ENCODE measurements around the gene RIMBP3C. TPM values are rescaled to one million over a fixed set of nuclear protein-coding genes. Genes with fewer than 3 reads are reported as not detected.
A peak's percentile ranks its signal among the peaks of the same experiment; 100 is the strongest.
"Not testable (repeated sequence)": the region's sequence is repeated elsewhere in the genome, so short reads cannot be mapped to it uniquely, and the experiment has no call there.

Gene RIMBP3C
- total RNA-seq (under 1 TPM in 6 of 10 donors, not detected in 4; 0.05 to 0.32 (median 0.14) TPM), polyA plus RNA-seq (not detected)
- long read RNA-seq, donor 1 = 0 reads
- long read RNA-seq, donor 2 = 0 reads
- long read RNA-seq, donor 3 = 0 reads

- H3K9me3 ChIP-seq; H3K4me3 ChIP-seq; intact Hi-C loops (cut with DNase I); H3K4me1 ChIP-seq; ATAC-seq; H3K27ac ChIP-seq; DNase-seq; H3K27me3 ChIP-seq; H3K36me3 ChIP-seq: not testable (repeated sequence)
- WGBS, 2 donors = no CpG with 5 or more reads among the region's 4 CpGs
Measured at GRCh38 chr22:21551361-21551760, at the start of gene RIMBP3C. Gene RIMBP3C, minus strand, starts transcription at chr22:21551461. Its CDS starts 485 bp downstream, at chr22:21550976.

DNA sequence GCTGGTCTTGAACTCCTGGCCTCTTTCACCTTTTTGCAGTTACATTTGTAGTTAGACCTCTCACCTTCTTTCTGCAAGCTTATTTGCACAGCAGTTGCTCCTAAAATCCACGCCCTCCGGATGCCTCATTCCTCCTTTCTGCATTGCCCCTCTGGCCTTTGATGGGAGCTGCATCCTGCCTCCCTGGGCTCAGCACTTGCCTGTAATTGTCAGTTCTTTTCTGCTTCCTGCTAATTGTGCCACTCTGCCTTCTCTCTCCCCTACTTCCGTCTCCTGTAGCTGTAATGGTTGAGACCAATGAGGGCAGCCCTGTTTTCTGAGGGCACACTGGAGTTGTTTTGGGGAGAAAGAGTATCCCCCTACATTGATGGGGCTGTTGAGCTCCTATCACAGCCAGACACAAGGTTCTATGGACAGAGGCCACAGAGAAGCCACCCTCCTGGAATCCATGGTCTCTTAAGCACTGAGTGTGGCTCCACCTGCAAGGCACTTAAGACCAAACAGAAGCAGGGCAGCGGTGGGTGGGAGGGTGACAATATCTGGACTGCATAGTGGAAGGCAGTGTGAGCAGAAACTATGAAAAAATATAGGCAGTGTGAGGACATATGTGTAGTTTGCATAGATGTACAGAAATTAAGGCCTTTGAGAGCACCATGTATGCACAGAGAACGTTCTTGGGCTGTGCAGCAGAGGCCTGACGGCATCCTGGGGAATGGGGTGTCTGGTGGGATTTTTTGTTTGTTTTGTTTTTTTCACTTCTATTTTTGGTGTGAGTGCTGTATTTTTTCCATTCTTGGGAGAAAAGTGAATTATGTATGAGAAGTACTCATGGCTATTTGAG, 48.0 kb upstream of the RIMBP3C start:
- Histone ChIP-seq H3K27ac (no peak overlapping the region), H3K4me3 (no peak overlapping the region), H3K4me1 (peaks cover 0 to 45% (median 30%) of the 10 kb centered on the region in 9 donors), H3K9me3 (no peaks in the 10 kb centered on the region), H3K27me3 (no peaks in the 10 kb centered on the region), H3K36me3 (peaks cover 0 to 53% (median 5%) of the 10 kb centered on the region in 9 donors)
- no peak for ATAC-seq
- WGBS, 2 donors = 87% methylated on average over 6 of the region's 6 CpGs
- no peak for TF ChIP-seq CTCF (IDR thresholded peaks at IDR 0.05)
- intact Hi-C loops (cut with DNase I) = no loop called here
- DNase-seq = no peak

DNA sequence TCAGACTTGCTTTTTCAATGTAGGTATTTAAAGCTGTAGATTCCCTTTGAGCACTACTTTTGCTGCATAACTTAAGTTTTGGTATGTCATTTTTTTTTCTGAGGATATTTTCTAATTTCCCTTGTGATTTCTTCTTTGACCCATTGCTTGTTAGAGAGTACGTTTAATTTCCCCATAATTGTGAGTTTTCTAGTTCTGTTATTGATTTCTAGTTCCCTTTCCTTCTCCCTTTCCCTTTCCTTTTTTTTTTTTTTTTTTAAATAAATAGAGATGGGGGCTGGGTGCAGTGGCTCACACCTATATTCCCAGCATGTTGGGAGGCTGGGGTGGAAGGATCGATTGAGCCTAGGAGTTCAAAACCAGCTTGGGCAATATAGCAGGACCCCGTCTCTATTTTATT, 47.0 kb upstream of the RIMBP3C start:
- no peak for TF ChIP-seq CTCF (IDR thresholded peaks at IDR 0.05)
- 82 to 87% methylated on average over 3 of the region's 3 CpGs for WGBS, 2 donors
- DNase-seq (no peak), ATAC-seq (no peak)
- Histone ChIP-seq H3K36me3 (peaks cover 0 to 63% (median 15%) of the 10 kb centered on the region in 9 donors), H3K4me1 (peaks cover 3 to 49% (median 35%) of the 10 kb centered on the region in 9 donors), H3K4me3 (no peak overlapping the region), H3K27ac (no peak overlapping the region), H3K27me3 (no peaks in the 10 kb centered on the region), H3K9me3 (no peaks in the 10 kb centered on the region)
- intact Hi-C loops (cut with DNase I) = no loop called here

GRCh38 chr22:21596356-21597135, 45.3 kb upstream of the RIMBP3C start:
- ATAC-seq; H3K27me3 ChIP-seq; H3K9me3 ChIP-seq; H3K27ac ChIP-seq; H3K4me3 ChIP-seq; intact Hi-C loops (cut with DNase I); DNase-seq: not testable (repeated sequence)
- 95 to 97% methylated on average over 13 of the region's 13 CpGs for WGBS, 2 donors
- H3K4me1 ChIP-seq = peaks cover 3 to 60% (median 38%) of the 10 kb centered on the region in 9 donors
- peaks cover 0 to 66% (median 21%) of the 10 kb centered on the region in 9 donors for H3K36me3 ChIP-seq

- no peak for TF ChIP-seq CTCF (IDR thresholded peaks at IDR 0.05)
- Histone ChIP-seq H3K36me3 (peaks cover 0 to 68% (median 21%) of the 10 kb centered on the region in 9 donors), H3K27me3 (no peaks in the 10 kb centered on the region), H3K9me3 (no peaks in the 10 kb centered on the region), H3K4me3 (no peak overlapping the region), H3K27ac (peak overlapping the region in 6 of 10 donors; percentile 23 to 59 (median 33)), H3K4me1 (peaks cover 13 to 76% (median 54%) of the 10 kb centered on the region in 9 donors)
- peak; percentile 22 to 86 (median 53) for ATAC-seq
- intact Hi-C loops (cut with DNase I) = no loop called here
- peak in 1 of 2 donors; percentile 32 for DNase-seq
- 66% methylated on average over 5 of the region's 5 CpGs for WGBS, 2 donors
Measured at GRCh38 chr22:21594865-21595452, 43.7 kb upstream of the RIMBP3C start.
